HG03571 (cell line): ENCODE measurements around the gene GRIK4.
"Not testable (repeated sequence)": the region's sequence is repeated elsewhere in the genome, so short reads cannot be mapped to it uniquely, and the experiment has no call there.

ENCODE experiments used
- ATAC-seq: cut with Tn5 transposase; IDR thresholded peaks from one replicate; pipeline ENCODE4 v1.9.1; 2021; ENCODE audit not compliant: unreplicated experiment

GRIK4 gene

DNA sequence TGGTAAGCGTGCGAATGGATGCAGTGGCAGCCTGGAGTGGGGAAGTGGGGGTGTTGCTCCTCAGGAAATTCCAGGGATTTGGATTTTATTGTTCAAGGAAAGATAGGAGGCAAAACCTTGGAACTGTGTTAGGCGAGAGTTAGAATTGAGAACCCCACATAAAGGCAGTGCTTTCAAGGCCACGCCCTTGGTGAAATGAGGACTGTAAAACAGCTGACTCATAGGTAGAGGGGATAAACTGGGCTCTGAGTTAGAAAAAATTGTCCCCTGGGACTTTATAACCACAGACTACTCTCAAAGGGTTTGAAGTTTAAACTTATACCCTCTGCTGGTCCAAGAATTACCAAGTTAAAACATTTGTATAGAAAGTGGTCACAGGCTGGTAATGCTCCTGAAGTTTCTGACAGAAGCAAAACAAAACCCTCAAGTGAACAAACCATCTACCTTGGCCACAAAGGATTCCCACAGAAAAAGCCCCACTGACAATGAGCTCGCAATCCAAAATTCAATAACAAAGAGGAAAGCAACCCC is 262.0 kb downstream of the GRIK4 start:
- peak; percentile 73 for ATAC-seq

GRCh38 chr11:120774591-120775386 is 263.2 kb downstream of the GRIK4 start:
- no peak for ATAC-seq

GRCh38 chr11:120775986-120776951 is 264.7 kb downstream of the GRIK4 start:
- ATAC-seq, result no peak

- no peak for ATAC-seq
Observed at GRCh38 chr11:120778685-120779490, 267.3 kb downstream of the GRIK4 start.

DNA sequence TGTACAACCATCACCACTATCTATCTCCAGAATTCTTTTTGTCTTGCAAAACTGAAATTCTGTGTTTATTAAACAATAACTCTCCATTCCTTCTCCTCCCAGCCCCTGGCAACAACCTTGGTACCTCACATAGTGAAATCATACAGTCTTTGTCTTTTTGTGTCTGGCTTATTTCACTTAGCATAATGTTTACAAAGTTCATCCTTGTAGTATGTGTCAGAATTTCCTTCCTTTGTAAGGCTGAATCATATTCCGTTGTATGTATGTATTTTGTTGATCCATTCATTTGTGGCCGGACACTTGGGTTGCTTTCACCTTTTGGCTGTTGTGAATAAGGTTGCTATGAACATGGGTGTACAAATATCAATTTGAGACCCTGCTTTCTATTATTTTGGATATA is 268.7 kb downstream of the GRIK4 start:
- no peak for ATAC-seq

GRCh38 chr11:120781486-120782120 is 270.1 kb downstream of the GRIK4 start:
- no peak for ATAC-seq

DNA sequence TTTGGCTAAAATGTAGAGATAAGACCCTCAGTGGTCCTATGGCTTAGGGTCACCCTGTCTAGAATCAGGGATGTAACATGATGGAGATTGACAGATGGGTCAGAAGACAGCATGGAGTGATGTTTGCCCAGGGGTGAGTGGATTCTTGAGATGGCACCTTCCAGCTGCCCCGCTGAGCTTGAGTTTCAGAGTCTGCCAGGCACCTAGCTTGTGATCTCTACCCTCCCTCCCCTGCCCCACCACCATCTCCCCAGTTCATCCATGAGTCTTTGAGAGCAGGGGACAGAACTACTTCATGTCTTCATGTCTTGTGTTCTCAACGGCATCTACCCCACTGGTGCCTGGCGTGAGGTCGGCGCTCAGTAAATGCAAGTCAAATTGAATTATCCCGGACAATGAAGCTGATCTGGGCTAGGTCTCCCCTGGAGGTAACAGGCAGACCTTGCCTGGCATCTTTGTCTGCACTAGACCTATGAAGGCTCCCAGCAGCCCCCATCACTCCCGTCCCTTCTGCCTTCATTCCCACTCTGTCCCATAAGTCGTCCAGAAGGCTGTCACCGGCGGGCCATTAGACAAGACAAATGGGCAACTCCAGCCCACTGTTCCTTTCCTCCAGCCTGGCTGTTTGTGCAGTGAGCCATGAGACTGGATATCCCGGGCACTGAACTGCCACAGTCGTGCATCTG is 273.2 kb downstream of the GRIK4 start:
- no peak for ATAC-seq

DNA sequence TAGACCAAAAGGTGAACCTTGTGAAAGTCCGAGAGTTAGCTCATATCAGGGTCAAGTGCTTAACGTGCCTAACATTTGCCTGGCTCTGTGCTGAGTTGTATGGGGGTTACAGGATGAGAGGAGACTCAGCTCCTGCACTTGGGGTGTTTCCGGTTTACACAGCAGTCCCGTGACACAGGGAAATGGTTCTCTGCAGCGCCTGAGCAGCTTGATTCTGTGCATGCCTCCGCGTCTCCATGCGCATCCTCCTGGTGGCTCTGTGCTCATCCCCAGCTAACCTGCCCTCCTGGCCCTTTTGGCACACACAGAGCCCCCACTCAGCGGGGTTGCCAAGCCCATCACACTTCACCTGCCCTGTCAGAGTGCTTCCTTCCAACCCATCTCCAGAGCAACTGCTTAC is 274.0 kb downstream of the GRIK4 start:
- no peak for ATAC-seq

DNA sequence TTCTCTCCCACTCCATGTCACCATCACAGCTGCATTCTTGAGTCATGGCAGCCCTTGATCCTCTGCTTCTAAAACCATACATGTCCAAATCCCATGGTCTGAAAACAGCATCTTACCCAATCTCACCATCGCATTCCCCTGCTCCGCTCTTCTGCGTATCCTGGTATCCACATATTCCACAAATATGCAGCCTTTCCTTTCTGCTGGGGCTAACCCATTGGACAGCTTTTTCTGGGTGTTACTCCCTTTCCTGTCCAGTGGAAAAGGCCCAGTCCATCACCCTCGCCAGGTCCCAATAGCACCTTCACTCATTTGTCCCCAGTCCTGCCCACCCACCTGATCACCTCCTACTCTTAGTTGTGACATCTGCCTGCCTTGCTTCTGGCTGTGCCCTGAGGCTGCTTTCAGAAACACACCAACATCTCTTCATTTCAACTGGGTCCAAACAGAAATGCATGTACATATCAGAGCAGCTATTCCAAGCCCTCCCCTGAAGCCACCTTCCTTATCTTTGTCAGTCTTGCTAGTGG is 274.7 kb downstream of the GRIK4 start:
- ATAC-seq, result no peak

DNA sequence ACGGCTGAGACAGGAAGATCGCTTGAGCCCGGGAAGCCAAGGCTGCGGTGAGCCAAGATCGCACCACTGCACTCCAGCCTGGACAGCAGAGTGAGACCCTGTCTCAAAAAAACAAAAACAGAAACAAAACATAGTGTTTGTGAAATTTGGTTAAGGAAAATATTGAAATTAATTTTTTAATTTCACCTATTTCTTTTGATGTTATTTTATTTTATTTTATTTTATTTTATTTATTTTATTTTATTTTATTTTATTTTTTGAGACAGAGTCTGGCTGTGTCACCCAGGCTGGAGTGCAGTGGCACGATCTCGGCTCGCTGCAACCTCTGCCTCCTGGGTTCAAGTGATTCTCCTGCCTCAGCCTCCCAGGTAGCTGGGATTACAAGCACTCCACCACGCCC is 275.7 kb downstream of the GRIK4 start:
- not testable (repeated sequence) for ATAC-seq

DNA sequence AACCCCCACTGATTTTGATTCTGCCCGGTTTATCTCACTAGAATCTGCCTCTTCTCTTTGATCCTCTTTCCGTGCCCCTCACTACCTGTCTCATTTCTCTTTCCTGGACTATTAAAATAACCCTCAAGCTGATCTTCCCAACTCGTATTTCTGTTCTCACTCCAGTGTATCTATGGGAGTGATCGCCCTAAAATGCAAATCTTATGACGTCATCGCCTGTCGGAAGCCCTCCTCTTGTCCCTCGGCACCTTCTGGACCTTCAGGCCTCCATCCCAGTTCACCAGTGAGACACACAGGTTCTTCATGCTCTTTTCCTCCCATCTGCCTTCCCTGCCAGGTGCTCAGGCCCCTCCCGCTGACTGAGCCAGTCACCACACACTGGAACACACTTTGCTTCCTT is 277.8 kb downstream of the GRIK4 start:
- ATAC-seq, result no peak

GRCh38 chr11:120792306-120792705 is 280.8 kb downstream of the GRIK4 start:
- ATAC-seq, result no peak

DNA sequence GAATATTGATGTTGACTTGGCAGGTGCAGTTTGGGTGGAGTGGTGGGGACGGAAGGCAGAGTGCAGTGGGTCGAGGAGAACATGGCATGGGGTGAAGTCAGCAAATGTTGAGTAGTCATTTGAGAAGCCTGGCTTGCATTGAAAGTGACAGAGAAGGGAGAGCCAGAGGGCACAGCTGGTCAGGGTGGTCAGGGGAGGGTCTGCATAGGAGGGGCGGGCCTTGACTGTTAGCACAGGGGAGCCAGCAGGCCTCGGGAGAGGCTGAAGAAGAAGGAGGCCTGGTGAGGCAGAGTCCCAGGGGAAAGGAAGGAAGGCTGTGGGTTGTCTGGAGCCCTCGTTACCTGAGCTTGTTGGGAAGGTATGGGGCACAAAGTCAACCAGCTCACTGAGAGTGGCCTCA is 281.6 kb downstream of the GRIK4 start:
- ATAC-seq, result no peak

- no peak for ATAC-seq
Observed at GRCh38 chr11:120793806-120794479, 282.4 kb downstream of the GRIK4 start.

DNA sequence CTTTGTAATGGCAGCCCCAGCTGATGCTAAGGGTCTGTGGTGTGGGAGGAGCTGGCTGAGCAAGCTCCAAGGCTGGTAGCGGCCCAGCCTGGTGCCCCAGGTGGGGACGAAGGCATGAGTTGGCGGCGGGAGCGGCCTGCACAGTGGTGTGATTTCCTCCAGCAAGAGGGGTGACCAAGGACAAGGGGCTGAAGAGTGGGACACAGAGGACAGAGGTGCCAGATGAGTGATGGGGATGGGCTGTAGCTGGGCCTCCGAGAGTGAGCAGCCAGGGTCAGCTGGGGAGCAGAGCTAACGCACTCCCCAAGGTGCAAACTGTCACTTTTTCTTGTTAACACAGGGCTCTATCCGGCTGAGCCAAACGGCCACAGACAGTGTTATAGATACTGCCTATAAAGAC is 283.2 kb downstream of the GRIK4 start:
- ATAC-seq, result no peak

DNA sequence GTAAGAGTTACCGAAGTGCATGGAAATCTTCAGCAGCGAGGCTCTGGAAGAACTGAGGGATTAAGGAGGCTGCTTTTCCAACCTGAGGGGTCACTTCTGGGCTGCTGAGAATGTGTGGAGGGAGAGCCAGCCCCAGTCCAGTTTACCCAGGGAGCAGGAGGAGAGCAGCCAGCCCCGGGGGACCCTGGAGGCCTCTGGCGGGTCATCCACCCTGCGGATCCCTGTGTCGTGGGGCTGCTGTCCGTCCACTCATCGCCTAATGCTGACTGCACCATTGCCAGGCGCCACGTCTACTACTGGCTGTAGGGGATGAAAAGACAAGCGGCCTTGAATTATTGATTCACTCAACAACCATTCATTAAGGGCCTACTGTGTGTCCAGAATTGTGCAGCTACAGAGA is 283.6 kb downstream of the GRIK4 start:
- no peak for ATAC-seq

- no peak for ATAC-seq
Observed at GRCh38 chr11:120797143-120797542, 285.6 kb downstream of the GRIK4 start.

DNA sequence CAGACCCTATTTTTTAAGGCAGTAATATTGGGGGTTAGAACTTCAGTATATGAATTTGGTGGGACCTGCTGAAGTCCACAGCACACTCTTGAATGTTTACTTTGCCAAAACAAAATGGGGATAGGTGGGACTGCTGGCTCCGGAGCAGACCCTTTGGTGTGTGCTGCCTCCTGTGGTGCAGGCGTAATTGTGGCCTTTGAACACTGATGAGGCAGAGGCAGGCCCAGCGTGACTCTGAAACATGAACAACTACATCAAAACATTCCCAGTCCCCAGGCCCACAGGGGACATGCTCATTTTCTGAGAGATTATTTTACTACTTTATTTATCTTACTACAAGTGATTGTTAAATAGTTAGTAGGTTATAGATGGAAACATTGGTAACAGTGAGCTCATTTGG is 287.3 kb downstream of the GRIK4 start:
- no peak for ATAC-seq

- ATAC-seq, result no peak
Observed at GRCh38 chr11:120800206-120800605, 288.7 kb downstream of the GRIK4 start.
